Stimulated activated CD4-positive, alpha-beta T cell treated with anti-CD3 and anti-CD28 coated beads, Interleukin-4, amount 100 ng/mL, for 1 hour (primary cell): ENCODE results near the gene ADM.

Experiments used
- DNase-seq: peaks from one replicate; pipeline ENCODE4 v3.0.0-alpha.2; 2020

The ADM gene

DNA sequence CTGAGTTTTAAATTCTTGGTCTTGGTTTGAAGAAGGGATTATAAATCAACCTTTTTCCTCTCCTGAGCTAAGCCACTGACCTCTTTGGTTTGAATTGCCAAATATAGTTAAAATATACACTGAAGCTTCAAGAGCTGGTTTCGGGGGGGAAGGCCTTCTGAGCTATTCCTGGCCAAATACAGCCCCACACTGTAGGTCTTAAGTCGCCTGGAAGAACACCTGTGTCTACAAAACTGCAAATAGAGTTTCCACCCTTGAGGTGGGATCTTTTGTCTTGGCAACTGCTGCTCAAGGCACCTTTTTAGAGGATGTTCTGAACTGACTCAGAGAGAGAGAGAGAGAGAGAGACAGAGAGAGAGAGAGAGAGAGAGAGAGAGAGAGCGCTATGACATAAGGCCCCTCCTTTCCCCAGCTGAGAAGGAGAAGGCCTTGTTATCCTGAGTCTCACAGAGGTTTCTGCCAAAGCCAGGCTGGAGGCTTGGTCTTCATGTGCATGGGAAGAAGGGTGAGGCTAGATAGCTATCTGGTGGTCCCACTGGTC is 5.5 kb downstream of the ADM start:
- no peak for DNase-seq

- no peak for DNase-seq
Measured at GRCh38 chr11:10311802-10312201, 6.9 kb downstream of the ADM start.

- no peak for DNase-seq
Measured at GRCh38 chr11:10314199-10315072, 9.6 kb downstream of the ADM start.

- no peak for DNase-seq
Measured at GRCh38 chr11:10315083-10315482, 10.2 kb downstream of the ADM start.

GRCh38 chr11:10317151-10317755 is 12.4 kb downstream of the ADM start:
- DNase-seq = no peak

- DNase-seq = no peak
Measured at GRCh38 chr11:10317776-10318526, 13.1 kb downstream of the ADM start.

DNA sequence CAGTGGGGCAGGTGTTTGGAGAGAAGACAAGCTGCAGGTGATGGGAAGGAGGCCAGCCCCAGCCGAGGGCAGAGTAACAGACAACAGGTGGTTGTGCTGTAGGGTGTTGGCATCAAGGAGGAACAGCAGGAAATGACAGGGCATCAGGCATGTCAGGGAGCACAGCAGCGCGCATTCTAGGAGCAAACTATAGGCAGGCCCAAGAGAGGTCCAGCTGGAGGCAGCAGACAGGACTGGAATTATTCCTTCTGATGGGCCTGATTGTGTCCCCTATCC is 13.6 kb downstream of the ADM start:
- DNase-seq = no peak

- DNase-seq = no peak
Measured at GRCh38 chr11:10319702-10320558, 15.1 kb downstream of the ADM start.

GRCh38 chr11:10320736-10321465 is 16.0 kb downstream of the ADM start:
- no peak for DNase-seq

- DNase-seq = no peak
Measured at GRCh38 chr11:10322401-10322800, 17.5 kb downstream of the ADM start.

DNA sequence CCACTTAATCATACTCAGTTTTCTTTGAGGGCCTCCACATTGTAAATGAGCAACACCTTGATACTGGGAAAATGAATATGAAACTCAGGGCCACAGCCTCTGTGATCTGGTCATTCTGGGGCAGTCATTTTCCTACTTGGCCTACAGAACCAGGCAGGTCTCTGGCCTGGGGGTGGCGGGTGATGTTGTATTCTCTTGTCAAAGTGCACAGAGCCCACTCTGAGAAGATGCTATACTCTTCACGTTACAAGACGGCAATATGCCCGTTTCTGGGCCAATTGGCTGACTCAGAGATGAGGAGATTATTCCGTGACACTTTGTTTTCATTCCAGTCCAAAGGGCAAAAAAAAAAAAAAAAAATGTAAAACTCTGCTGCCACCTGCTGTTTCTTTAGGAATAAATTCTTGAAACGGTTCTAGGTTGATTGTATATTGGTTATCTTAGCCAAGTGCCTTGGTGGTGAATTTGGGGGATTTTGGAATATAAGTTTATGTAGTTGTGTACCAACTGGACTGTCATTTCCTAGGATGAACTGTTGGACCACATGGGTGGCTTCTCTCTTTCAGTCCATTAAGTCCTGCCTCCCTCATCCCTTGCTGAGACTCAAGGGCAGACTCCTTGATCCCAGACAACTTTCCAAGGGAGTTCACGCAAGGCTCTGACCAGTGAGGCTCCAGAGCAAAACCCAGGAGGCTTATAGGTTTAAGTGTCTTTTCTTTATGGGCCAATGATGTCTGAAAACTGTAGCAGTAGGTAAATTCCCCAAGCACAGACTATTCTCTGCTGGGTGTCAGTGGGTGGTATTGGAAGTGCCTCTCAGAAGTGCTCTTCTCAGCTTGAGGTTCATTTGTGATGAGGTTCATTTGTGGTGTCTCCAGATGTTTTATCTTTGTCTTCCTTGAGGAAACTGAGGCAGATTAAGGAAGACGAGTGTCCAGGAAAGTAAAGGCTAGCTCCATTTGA is 18.2 kb downstream of the ADM start:
- no peak for DNase-seq

- DNase-seq = no peak
Measured at GRCh38 chr11:10323793-10324170, 18.9 kb downstream of the ADM start.

DNA sequence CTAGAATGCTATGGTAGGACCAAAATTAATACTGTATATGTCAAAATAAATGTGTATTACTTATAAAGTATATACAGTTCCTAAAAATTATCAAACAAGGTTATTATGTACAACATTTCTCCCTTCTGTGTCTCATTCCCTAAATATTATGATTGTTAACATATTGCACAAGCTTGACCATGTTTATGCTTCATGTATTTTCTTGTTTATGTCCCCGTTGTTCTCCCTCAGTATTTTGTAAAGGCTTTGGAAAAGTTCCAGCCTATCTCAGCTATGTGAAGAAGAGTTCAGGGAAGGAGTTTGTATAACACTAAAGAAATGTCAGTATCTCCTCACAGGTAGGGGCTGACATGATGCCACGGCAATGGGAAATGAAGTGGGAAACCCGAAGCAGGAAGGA is 19.6 kb downstream of the ADM start:
- DNase-seq = no peak

- no peak for DNase-seq
Measured at GRCh38 chr11:10325277-10326011, 20.6 kb downstream of the ADM start.

DNA sequence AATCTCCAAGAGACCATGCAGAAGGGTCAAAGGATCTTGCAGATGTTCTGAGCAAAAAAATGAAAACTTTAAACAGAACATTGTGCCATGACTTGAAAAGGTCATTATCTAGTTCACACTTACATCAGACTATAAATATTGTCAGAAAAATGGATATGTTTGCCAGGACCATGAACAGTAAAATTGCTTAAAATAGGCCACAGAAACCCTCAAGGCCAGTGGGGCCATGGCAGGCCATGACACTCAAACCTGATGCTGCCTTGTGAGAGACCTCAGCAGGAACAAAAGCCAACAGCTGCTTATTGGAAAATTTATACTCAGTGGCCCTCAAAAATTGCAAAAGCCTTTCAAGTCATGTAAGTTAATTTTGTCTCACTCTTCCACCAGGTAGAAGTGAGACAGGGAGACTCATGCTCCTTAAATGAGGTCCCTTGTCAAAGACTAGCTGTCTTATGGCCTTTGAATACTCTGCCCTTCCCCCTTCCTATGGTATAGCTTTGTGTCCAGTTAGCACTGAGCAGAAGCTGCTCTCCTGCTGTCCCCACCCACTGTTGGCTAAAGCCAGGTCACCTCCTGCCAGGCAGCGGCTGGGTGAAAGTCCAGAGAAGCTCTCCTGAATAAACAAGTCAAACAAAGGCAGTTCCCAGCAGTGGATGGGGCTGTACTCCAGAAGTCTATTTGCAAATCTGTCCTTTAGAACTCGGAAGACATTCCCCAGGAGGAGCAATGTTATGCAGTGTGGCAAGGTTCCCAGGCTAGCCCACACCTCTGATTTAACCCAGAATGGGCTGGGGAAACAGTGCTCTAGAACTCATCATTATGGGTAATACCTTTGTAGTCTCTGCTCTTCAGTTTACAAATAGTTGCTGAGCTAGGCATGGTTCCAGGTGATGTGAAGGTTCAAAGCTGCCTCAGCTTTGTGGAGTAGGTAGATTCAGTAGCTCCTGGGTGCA is 21.4 kb downstream of the ADM start:
- DNase-seq = no peak

GRCh38 chr11:10327254-10327653 is 22.4 kb downstream of the ADM start:
- no peak for DNase-seq

DNA sequence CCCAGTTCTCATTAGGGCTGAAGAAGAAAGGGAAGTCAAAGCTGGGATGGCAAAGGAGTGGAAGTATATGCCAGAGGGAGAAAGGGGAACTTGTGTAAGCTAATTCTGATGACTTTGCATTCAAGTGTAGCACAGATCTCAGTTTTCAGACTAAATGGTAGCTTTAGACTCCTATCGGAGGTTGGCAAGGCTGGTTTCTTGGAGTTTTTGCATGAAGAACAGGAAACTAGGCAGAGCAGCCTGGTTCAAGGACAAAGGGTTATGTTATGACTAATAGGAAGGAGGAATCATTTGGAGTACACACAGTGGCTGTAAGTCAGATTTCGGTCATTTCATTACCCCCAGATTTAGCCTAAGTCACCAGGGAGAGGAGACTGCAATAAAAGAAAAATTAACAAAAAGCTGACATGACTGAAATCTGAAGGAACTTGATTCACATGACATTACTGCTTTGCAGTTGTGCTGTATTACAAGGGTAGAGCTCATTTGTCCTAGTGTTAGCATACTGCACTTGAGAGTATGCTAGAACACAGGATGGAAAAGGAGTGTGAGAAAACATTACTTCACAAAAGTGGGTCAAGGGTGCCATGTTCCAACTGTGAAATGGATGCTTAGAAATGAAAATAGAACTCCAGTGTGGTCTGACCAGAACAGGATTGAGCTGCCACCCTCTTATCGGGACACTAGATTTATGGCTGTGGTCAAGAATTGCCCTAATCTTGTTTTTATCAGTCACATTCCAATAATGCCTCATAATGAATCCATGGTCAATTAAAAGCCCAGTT is 23.6 kb downstream of the ADM start:
- no peak for DNase-seq

DNA sequence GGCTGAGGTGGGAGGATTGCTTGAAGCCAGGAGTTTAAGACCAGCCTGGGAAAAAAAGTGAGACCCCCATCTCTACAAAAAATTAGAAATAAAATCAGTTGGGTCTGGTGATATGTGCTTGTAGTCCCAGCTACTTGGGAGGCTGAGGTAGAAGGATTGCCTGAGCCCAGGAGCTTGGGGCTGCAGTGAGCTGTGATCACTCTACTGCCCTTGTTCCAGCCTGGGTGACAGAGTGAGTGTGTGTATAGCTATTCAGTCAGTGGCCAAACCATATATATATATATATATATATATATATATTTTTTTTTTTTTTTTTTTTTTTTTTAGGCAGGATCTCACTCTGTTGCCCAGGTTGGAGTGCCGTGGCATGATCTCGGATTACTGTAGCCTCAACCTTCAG is 24.5 kb downstream of the ADM start:
- DNase-seq = no peak
